ENCODE results near the gene RBM8A.

DNA sequence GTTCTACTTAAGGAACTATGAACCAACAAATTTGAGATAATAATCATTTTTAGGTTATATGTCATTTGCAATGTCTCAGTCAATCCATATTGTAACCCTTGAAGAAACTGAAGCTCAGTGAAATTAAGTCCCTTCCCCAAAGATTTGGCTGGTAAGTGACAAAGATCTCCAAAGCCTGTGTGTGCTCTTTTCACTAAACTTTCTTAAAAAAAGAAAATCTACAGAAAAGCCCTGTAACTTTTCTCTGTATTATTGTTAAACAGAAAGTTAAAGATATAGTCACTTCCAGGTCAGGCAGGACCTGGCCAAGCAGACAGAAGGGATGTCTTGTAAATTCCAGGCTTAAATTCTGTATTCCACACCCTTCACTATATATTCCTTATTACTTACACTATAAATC is 29.1 kb upstream of the RBM8A start:
- TF ChIP-seq CTCF (conservative IDR thresholded peaks at IDR 0.05; ENCODE audit: low read length) (no peak), EZH2phosphoT487 (IDR thresholded peaks at IDR 0.05; ENCODE audit: borderline replicate concordance, low read depth, low read length) (no peak)
